Neural cell (in vitro differentiated cells): ENCODE measurements around the gene ABHD2. TPM values are rescaled to one million over a fixed set of nuclear protein-coding genes. Genes with fewer than 3 reads are reported as not detected.

Source experiments
- H2AFZ ChIP-seq: fragments of 200-600, 300-800 bp; sonication (generic), shearing (Covaris generic); 2 replicates; pipeline ENCODE4 v1.6.0; 2014; ENCODE audit warnings: low read depth, mild to moderate bottlenecking, antibody characterized with exemption, low read length, moderate library complexity
- H3F3A ChIP-seq: fragments of 200-600 bp; shearing (Covaris generic); 2 replicates; pipeline ENCODE4 v1.6.1; 2016; ENCODE audit warnings: mild to moderate bottlenecking, moderate library complexity, mixed read lengths, antibody characterized with exemption, low read length; ENCODE audit not compliant: insufficient read depth, poor library complexity, severe bottlenecking
- H3K27ac ChIP-seq: fragments of 200-600, 300-800 bp; sonication (generic), shearing (Covaris generic); 2 replicates; pipeline ENCODE4 v1.5.1; 2014; ENCODE audit warnings: mild to moderate bottlenecking, low read length, moderate library complexity
- H3K27me3 ChIP-seq: fragments of 300-800, 200-600 bp; sonication (generic), shearing (Covaris generic); 2 replicates; pipeline ENCODE4 v1.6.0; 2014; ENCODE audit warnings: mild to moderate bottlenecking, low read depth, low read length, moderate library complexity; ENCODE audit not compliant: insufficient read depth
- H3K36me3 ChIP-seq: fragments of 300-800, 200-600 bp; sonication (generic), shearing (Covaris generic); 2 replicates; pipeline ENCODE4 v1.5.1; 2014; ENCODE audit warnings: mild to moderate bottlenecking, antibody characterized with exemption, low read length, moderate library complexity; ENCODE audit not compliant: insufficient read depth
- H3K4me2 ChIP-seq: fragments of 300-800, 200-600 bp; sonication (generic), shearing (Covaris generic); 2 replicates; pipeline ENCODE4 v1.6.0; 2014; ENCODE audit warnings: mild to moderate bottlenecking, low read length
- H3K4me3 ChIP-seq: fragments of 300-800, 200-600 bp; sonication (generic), shearing (Covaris generic); 2 replicates; pipeline ENCODE4 v1.5.1; 2014; ENCODE audit warnings: mild to moderate bottlenecking, low read length, moderate library complexity
- H3K79me2 ChIP-seq: fragments of 200-600 bp; shearing (Covaris generic); replicated peaks from 2 replicates; pipeline ENCODE4 v1.6.0; 2014; ENCODE audit warnings: mild to moderate bottlenecking, low read length, moderate library complexity; ENCODE audit not compliant: insufficient read depth
- H3K9ac ChIP-seq: fragments of 300-800, 200-600 bp; sonication (generic), shearing (Covaris generic); 2 replicates; pipeline ENCODE4 v1.6.1; 2016; ENCODE audit warnings: mild to moderate bottlenecking, low read length, mixed read lengths
- H3K9me2 ChIP-seq: fragments of 200-600 bp; shearing (Covaris generic); 2 replicates; pipeline ENCODE4 v1.6.1; 2016; ENCODE audit warnings: mild to moderate bottlenecking, low read length, mixed read lengths; ENCODE audit not compliant: insufficient read depth
- H3K9me3 ChIP-seq: fragments of 200-600, 300-800 bp; sonication (generic), shearing (Covaris generic); 2 replicates; pipeline ENCODE4 v1.6.1; 2016; ENCODE audit warnings: mild to moderate bottlenecking, mixed run types, low read length, moderate library complexity, mixed read lengths
- H4K20me1 ChIP-seq: fragments of 200-600 bp; shearing (Covaris generic); 2 replicates; pipeline ENCODE4 v1.6.1; 2016; ENCODE audit warnings: mild to moderate bottlenecking, mixed run types; ENCODE audit not compliant: insufficient read depth
- EP300 ChIP-seq: fragments of 450-650 bp; conservative IDR thresholded peaks from 2 replicates; pipeline ENCODE4 v1.6.1; 2014; ENCODE audit warnings: antibody characterized with exemption, mild to moderate bottlenecking, moderate library complexity; ENCODE audit not compliant: poor library complexity, severe bottlenecking
- EZH2 ChIP-seq: fragments of 200-600, 300-800 bp; shearing (Covaris generic), sonication (generic); IDR thresholded peaks from 2 replicates; pipeline ENCODE4 v1.6.1; 2014; ENCODE audit warnings: antibody characterized with exemption, low read length, borderline replicate concordance, mild to moderate bottlenecking; ENCODE audit not compliant: insufficient read depth, poor library complexity, severe bottlenecking
- MXI1 ChIP-seq: fragments of 450-650 bp; conservative IDR thresholded peaks from 2 replicates; pipeline ENCODE4 v1.6.1; 2014; ENCODE audit warnings: antibody characterized with exemption, mild to moderate bottlenecking; ENCODE audit not compliant: poor library complexity, severe bottlenecking
- POLR2AphosphoS5 ChIP-seq: IDR thresholded peaks from 2 replicates; pipeline ENCODE4 v1.6.1; 2012
- RAD21 ChIP-seq: fragments of 450-650 bp; conservative IDR thresholded peaks from 2 replicates; pipeline ENCODE4 v1.6.1; 2014; ENCODE audit warnings: antibody characterized with exemption, mild to moderate bottlenecking, moderate library complexity
- polyA minus RNA-seq: library from RNA; depleted of rRNA, polyadenylated mRNA; stranded (reverse); fragments of >200 nt; gene quantifications from 2 replicates; pipeline ENCODE4 v1.2.3, GENCODE V29; 2014
- polyA plus RNA-seq: library from polyadenylated mRNA; depleted of rRNA; stranded (reverse); fragments of >200 nt; gene quantifications from 2 replicates; pipeline ENCODE4 v1.2.3, GENCODE V29; 2014
- TF ChIP-seq, protein P1 (sequence below): IDR thresholded peaks from 2 replicates; pipeline ENCODE4 v1.6.1; 2012; ENCODE audit warnings: borderline replicate concordance
- TF ChIP-seq, protein P2 (sequence below): fragments of 450-650 bp; IDR thresholded peaks from 2 replicates; pipeline ENCODE4 v1.5.1; 2014; ENCODE audit warnings: antibody characterized with exemption, mild to moderate bottlenecking, moderate library complexity; ENCODE audit not compliant: poor library complexity, severe bottlenecking

The ABHD2 gene, protein sequence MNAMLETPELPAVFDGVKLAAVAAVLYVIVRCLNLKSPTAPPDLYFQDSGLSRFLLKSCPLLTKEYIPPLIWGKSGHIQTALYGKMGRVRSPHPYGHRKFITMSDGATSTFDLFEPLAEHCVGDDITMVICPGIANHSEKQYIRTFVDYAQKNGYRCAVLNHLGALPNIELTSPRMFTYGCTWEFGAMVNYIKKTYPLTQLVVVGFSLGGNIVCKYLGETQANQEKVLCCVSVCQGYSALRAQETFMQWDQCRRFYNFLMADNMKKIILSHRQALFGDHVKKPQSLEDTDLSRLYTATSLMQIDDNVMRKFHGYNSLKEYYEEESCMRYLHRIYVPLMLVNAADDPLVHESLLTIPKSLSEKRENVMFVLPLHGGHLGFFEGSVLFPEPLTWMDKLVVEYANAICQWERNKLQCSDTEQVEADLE
- polyA plus RNA-seq: 19.0 and 20.8 TPM in 2 replicates
- polyA minus RNA-seq: 91.5 and 102 TPM in 2 replicates

DNA sequence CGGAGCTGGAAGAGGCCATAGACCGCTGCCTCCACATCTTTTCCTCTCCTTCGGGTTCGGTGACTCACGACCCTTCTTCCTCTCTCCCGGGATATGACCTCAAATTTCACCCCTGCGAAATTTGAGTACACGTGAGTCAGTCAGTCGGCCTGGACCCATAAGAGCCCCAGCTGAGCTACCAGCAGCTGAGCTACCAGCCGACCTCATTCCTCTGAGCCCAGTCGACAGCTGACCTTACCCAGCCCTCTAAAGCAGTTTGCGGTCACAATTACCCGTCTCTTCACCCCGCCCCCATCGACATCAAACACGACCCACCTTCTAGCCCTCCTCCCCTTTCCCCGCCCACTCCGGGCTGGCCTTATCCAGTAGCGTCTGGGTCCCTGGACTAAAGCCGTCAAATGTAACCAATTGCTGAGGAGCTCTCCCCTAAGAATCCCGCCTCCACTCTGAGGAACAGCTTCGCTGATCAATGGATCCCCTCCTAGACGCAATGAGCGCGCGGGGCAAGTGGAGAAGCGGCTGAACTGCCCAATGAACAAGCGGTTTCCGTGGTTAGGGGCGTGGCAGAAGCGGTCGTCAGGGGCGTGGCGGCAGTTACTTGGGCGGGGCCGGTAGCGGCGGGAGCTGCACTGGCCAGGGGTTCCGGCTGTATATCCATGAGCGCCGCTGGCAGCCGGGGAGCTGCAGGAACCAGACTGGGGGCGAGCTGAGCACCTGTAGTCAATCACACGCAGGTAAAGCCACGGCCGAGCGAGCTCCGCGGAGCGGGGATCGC is at the start of gene ABHD2:
Gene ABHD2, plus strand, starts transcription at position 627 of the 775 bp plus-strand sequence. CDS start 27,872 bp downstream, outside the sequence.
- Histone ChIP-seq H3K4me3 (peak within 1 kb of the TSS; percentile 72), H4K20me1 (no peaks in the 10 kb centered on the region), H3K79me2 (peaks cover 39% of the 10 kb centered on the region), H3K9ac (peak within 1 kb of the TSS; percentile 90), H3K4me2 (peak within 1 kb of the TSS; percentile 78), H3K36me3 (no peaks in the 10 kb centered on the region), H3K9me3 (no peaks in the 10 kb centered on the region), H3K27me3 (no peaks in the 10 kb centered on the region), H3K27ac (peak within 1 kb of the TSS; percentile 80), H2AFZ (peak within 1 kb of the TSS; percentile 66), H3K9me2 (no peaks in the 10 kb centered on the region), H3F3A (no peaks in the 10 kb centered on the region)
- no peak for TF ChIP-seq RAD21
- peak; percentile 77 for TF ChIP-seq POLR2AphosphoS5
- TF ChIP-seq, protein P1, sequence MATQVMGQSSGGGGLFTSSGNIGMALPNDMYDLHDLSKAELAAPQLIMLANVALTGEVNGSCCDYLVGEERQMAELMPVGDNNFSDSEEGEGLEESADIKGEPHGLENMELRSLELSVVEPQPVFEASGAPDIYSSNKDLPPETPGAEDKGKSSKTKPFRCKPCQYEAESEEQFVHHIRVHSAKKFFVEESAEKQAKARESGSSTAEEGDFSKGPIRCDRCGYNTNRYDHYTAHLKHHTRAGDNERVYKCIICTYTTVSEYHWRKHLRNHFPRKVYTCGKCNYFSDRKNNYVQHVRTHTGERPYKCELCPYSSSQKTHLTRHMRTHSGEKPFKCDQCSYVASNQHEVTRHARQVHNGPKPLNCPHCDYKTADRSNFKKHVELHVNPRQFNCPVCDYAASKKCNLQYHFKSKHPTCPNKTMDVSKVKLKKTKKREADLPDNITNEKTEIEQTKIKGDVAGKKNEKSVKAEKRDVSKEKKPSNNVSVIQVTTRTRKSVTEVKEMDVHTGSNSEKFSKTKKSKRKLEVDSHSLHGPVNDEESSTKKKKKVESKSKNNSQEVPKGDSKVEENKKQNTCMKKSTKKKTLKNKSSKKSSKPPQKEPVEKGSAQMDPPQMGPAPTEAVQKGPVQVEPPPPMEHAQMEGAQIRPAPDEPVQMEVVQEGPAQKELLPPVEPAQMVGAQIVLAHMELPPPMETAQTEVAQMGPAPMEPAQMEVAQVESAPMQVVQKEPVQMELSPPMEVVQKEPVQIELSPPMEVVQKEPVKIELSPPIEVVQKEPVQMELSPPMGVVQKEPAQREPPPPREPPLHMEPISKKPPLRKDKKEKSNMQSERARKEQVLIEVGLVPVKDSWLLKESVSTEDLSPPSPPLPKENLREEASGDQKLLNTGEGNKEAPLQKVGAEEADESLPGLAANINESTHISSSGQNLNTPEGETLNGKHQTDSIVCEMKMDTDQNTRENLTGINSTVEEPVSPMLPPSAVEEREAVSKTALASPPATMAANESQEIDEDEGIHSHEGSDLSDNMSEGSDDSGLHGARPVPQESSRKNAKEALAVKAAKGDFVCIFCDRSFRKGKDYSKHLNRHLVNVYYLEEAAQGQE: peak; percentile 66
- TF ChIP-seq EZH2: no peak
- TF ChIP-seq MXI1: peak; percentile 50
- no peak for TF ChIP-seq EP300
- TF ChIP-seq, protein P2, sequence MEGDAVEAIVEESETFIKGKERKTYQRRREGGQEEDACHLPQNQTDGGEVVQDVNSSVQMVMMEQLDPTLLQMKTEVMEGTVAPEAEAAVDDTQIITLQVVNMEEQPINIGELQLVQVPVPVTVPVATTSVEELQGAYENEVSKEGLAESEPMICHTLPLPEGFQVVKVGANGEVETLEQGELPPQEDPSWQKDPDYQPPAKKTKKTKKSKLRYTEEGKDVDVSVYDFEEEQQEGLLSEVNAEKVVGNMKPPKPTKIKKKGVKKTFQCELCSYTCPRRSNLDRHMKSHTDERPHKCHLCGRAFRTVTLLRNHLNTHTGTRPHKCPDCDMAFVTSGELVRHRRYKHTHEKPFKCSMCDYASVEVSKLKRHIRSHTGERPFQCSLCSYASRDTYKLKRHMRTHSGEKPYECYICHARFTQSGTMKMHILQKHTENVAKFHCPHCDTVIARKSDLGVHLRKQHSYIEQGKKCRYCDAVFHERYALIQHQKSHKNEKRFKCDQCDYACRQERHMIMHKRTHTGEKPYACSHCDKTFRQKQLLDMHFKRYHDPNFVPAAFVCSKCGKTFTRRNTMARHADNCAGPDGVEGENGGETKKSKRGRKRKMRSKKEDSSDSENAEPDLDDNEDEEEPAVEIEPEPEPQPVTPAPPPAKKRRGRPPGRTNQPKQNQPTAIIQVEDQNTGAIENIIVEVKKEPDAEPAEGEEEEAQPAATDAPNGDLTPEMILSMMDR: no peak

DNA sequence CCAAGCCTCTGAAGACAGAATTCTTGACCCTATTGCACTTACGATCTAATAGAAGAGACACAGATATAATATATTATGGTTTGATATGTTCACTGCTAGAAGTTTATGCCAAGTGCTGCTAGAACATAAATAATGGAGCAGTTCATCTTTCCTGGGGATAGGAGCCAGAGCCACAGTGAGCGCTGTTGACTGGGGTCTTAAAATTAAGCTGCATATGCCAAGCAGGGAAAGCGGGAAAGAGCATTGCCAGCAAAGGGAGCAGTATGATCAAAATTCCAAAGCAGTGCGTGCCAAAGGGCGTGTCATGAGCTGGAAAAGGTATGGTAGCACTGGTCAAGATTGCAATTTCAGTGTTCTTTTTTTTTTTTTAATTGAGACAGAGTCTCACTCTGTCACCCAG is 49.1 kb upstream of the ABHD2 start:
- Histone ChIP-seq H3K4me2 (no peak overlapping the region), H3K4me3 (no peak overlapping the region), H4K20me1 (no peaks in the 10 kb centered on the region), H3K36me3 (no peaks in the 10 kb centered on the region), H3K27ac (no peak overlapping the region), H3K79me2 (no peaks in the 10 kb centered on the region), H3F3A (no peaks in the 10 kb centered on the region), H3K27me3 (no peaks in the 10 kb centered on the region), H3K9me2 (no peaks in the 10 kb centered on the region), H2AFZ (no peak overlapping the region), H3K9me3 (no peaks in the 10 kb centered on the region), H3K9ac (no peak overlapping the region)
- TF ChIP-seq RAD21 (no peak), EZH2 (no peak), POLR2AphosphoS5 (no peak)
- TF ChIP-seq, protein P1: no peak
- TF ChIP-seq, protein P2: no peak
